Neural crest cell (in vitro differentiated cells): ENCODE data around the gene CAGE1. TPM values are rescaled to one million over a fixed set of nuclear protein-coding genes. Genes with fewer than 3 reads are reported as not detected.
"Not testable (repeated sequence)": the region's sequence is repeated elsewhere in the genome, so short reads cannot be mapped to it uniquely, and the experiment has no call there.

Source experiments
- DNase-seq: peaks from one replicate; pipeline ENCODE4 v3.0.0; 2021; ENCODE audit warnings: low read depth, mixed read lengths, low spot score
- H3K27ac Mint-ChIP-seq: one replicate; pipeline ENCODE4 v1.8.0; 2021; ENCODE audit warnings: mild to moderate bottlenecking, mixed read lengths; ENCODE audit not compliant: unreplicated experiment
- H3K27me3 Mint-ChIP-seq: 2 replicates; pipeline ENCODE4 v1.8.0; 2021; ENCODE audit warnings: low read depth, mild to moderate bottlenecking, mixed read lengths
- H3K36me3 Mint-ChIP-seq: 2 replicates; pipeline ENCODE4 v1.8.0; 2021; ENCODE audit warnings: low read depth, mild to moderate bottlenecking, mixed read lengths
- H3K4me1 Mint-ChIP-seq: 2 replicates; pipeline ENCODE4 v1.8.0; 2021; ENCODE audit warnings: mixed read lengths
- H3K4me3 Mint-ChIP-seq: one replicate; pipeline ENCODE4 v1.8.0; 2021; ENCODE audit warnings: mild to moderate bottlenecking, mixed read lengths
- H3K9me3 Mint-ChIP-seq: 2 replicates; pipeline ENCODE4 v1.8.0; 2021; ENCODE audit warnings: mixed read lengths
- CTCF ChIP-seq: fragments of 200-600 bp; sonication (generic); conservative IDR thresholded peaks from 2 replicates; pipeline ENCODE4 v1.5.0; 2021; ENCODE audit warnings: antibody characterized with exemption, mild to moderate bottlenecking
- total RNA-seq: library from RNA; stranded (reverse); gene quantifications from 2 replicates; pipeline ENCODE4 v1.2.1, GENCODE V29; 2021

CAGE1 gene
- total RNA-seq, 1 donor from 2014 or later, result 0.16 TPM

- no peaks in the 10 kb centered on the region for H3K9me3 Mint-ChIP-seq
- H3K4me3 Mint-ChIP-seq, result no peak overlapping the region
- DNase-seq, result no peak
- peaks cover 3% of the 10 kb centered on the region for H3K27me3 Mint-ChIP-seq
- no peak for TF ChIP-seq CTCF
- H3K27ac Mint-ChIP-seq, result no peak overlapping the region
- H3K4me1 Mint-ChIP-seq, result no peaks in the 10 kb centered on the region
- no peaks in the 10 kb centered on the region for H3K36me3 Mint-ChIP-seq
Measured at GRCh38 chr6:7325750-7326149, 63.8 kb downstream of the CAGE1 start.

- TF ChIP-seq CTCF, result no peak
- Mint-ChIP-seq H3K27me3 (peaks cover 3% of the 10 kb centered on the region), H3K4me1 (no peaks in the 10 kb centered on the region), H3K36me3 (no peaks in the 10 kb centered on the region), H3K27ac (no peak overlapping the region), H3K9me3 (no peaks in the 10 kb centered on the region), H3K4me3 (no peak overlapping the region)
- DNase-seq, result no peak
Measured at GRCh38 chr6:7324520-7324919, 65.0 kb downstream of the CAGE1 start.

- Mint-ChIP-seq H3K36me3 (no peaks in the 10 kb centered on the region), H3K27me3 (peaks cover 3% of the 10 kb centered on the region), H3K9me3 (no peaks in the 10 kb centered on the region), H3K4me1 (no peaks in the 10 kb centered on the region), H3K4me3 (no peak overlapping the region), H3K27ac (no peak overlapping the region)
- TF ChIP-seq CTCF, result no peak
- no peak for DNase-seq
Measured at GRCh38 chr6:7323074-7323473, 66.5 kb downstream of the CAGE1 start.

- not testable (repeated sequence) for H3K36me3 Mint-ChIP-seq, H3K27me3 Mint-ChIP-seq, H3K4me1 Mint-ChIP-seq, H3K9me3 Mint-ChIP-seq, H3K27ac Mint-ChIP-seq, H3K4me3 Mint-ChIP-seq, DNase-seq
Measured at GRCh38 chr6:7321866-7322265, 67.7 kb downstream of the CAGE1 start.

GRCh38 chr6:7319406-7319805 is 70.1 kb downstream of the CAGE1 start:
- not testable (repeated sequence) for H3K27ac Mint-ChIP-seq, H3K4me3 Mint-ChIP-seq, H3K9me3 Mint-ChIP-seq, H3K36me3 Mint-ChIP-seq, H3K4me1 Mint-ChIP-seq, DNase-seq, H3K27me3 Mint-ChIP-seq

GRCh38 chr6:7317538-7317937 is 72.0 kb downstream of the CAGE1 start:
- no peak overlapping the region for H3K4me3 Mint-ChIP-seq
- DNase-seq, result no peak
- no peaks in the 10 kb centered on the region for H3K36me3 Mint-ChIP-seq
- no peak for TF ChIP-seq CTCF
- H3K27ac Mint-ChIP-seq, result no peak overlapping the region
- no peaks in the 10 kb centered on the region for H3K4me1 Mint-ChIP-seq
- H3K27me3 Mint-ChIP-seq, result no peaks in the 10 kb centered on the region
- H3K9me3 Mint-ChIP-seq, result no peaks in the 10 kb centered on the region
